NOMO-1 (cell line): ENCODE data around the gene FIZ1.
A peak's percentile ranks its signal among the peaks of the same experiment; 100 is the strongest.

ENCODE experiments used
- DNase-seq, 2 experiments: peaks; one replicate each; lab custom pipeline; 2025; ENCODE audit not compliant: unreplicated experiment in 2 of 2; lab: John Stamatoyannopoulos, UW

The FIZ1 gene

GRCh38 chr19:55613930-55614710 is 14.8 kb upstream of the FIZ1 start:
- no peak for DNase-seq

GRCh38 chr19:55613396-55613795 is 14.1 kb upstream of the FIZ1 start:
- DNase-seq, result no peak

DNA sequence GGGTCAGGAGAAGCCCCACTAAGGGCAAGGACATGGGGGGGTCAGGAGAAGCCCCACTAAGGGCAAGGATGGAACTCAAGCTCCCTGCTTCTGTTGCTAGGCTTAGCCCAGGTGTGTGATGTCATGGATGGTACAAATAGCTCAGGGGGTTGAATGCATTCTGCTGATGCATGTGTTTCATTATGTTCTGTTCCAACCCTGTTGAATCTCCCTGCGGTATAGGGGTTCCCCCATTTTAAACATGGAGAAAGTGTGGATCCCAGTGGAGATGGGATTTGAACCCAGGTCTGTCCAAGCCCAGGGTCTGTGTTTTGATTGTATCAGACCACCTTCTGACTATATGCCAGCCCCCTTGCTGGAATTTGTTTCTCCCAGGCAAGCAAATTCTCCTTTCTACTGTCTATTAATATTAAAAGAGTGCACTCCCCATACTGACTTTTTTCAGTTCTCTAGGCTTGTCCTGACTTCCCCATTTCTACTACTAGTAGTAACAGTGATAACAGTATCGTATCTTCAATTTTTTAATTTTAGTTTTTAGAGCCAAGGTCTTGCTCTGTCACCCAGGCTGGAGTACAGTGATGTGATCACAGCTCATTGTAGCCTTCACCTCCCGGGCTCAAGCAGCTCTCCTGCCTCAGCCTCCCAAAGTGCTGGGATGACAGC is 12.8 kb upstream of the FIZ1 start:
- DNase-seq, result peak in 1 of 2 experiments; percentile 36

- DNase-seq, result no peak
Observed at GRCh38 chr19:55611300-55611982, 12.1 kb upstream of the FIZ1 start.

- no peak for DNase-seq
Observed at GRCh38 chr19:55609326-55609725, 10.0 kb upstream of the FIZ1 start.

DNA sequence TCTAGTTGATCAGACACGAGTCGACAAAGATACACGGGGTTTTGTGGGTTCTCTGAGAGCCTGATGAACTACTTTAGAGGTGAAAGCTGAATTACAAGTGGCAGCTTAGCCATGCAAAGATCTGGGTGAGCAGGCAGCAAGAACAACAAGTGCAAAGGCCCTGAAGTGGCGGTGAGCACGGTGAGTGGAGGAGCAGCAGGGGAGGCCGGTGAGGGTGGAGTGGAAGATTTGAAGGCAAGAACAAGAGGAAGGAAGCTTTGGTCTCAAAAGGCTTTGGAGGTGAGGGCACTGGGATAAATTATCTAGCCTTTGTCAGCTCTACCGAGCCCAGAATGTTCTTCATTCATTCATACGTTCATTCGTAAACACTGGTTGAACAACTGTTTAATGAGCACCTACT is 7.5 kb upstream of the FIZ1 start:
- DNase-seq, result no peak

DNA sequence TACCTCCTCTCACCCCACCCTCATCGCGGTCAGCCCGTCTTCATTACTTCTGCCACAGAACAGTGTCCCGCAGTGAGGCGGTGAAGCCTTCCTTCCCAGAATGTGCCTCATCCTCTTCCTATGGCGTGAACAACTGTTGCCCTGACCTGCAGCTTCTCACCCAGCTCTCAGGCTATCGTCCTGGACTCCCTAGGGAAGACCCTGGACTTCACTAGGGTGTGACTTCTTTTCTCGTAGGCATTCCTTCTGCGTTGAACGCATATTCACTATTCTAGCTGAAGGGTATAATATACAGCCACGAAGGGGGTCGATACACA is 7.1 kb upstream of the FIZ1 start:
- DNase-seq, result no peak

DNA sequence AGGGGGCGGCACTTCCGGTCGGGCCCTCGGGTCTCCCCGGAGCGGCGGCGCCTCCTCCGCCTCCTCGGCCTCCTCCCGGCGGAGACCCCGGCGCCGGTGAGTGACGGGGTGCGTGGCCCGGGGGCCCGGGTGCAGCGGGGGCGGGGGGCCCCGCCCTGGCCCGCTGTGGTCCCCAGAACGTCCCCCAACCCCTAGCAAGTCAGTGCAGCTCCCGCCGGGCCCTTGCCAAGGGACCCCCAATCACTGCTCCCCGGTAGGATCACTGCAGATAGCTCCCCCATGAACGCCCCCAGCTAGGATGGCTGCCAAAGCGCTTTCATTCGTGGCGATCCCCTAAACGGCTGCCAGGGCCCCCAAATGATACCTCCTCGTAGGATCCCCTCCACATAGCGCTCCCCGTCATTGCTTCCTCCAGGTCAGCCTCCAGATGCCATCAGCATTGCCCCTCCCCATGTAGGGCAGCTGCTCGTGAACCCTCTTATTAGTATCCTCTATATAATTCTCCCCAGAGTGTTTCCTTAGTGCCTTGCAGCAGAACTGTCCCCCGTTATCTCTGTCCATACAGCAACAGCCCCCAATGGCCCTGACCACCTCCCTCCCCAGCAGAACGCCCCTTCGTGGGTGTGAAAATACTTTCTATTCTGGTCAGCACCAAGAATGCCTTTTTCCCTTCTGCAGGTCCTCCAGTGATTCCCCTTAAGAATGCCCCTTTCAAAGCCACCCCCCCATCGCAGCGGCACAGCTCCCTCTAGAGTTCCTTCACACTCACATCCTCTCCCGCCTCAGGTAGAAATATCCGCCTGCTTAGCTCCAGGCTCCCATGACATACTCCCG is 6.5 kb upstream of the FIZ1 start, which contains the start of gene ZNF865:
TSS of gene ZNF865 (plus strand) at position 11 of the 834 bp plus-strand sequence. CDS start 7,972 bp downstream, outside the sequence.
- peak; percentile 67 to 75 for DNase-seq

- peak; percentile 88 to 89 for DNase-seq
Observed at GRCh38 chr19:55605207-55605636, 5.9 kb upstream of the FIZ1 start.

- DNase-seq, result no peak
Observed at GRCh38 chr19:55603581-55604292, 4.4 kb upstream of the FIZ1 start.

- no peak for DNase-seq
Observed at GRCh38 chr19:55603115-55603514, 3.8 kb upstream of the FIZ1 start.

DNA sequence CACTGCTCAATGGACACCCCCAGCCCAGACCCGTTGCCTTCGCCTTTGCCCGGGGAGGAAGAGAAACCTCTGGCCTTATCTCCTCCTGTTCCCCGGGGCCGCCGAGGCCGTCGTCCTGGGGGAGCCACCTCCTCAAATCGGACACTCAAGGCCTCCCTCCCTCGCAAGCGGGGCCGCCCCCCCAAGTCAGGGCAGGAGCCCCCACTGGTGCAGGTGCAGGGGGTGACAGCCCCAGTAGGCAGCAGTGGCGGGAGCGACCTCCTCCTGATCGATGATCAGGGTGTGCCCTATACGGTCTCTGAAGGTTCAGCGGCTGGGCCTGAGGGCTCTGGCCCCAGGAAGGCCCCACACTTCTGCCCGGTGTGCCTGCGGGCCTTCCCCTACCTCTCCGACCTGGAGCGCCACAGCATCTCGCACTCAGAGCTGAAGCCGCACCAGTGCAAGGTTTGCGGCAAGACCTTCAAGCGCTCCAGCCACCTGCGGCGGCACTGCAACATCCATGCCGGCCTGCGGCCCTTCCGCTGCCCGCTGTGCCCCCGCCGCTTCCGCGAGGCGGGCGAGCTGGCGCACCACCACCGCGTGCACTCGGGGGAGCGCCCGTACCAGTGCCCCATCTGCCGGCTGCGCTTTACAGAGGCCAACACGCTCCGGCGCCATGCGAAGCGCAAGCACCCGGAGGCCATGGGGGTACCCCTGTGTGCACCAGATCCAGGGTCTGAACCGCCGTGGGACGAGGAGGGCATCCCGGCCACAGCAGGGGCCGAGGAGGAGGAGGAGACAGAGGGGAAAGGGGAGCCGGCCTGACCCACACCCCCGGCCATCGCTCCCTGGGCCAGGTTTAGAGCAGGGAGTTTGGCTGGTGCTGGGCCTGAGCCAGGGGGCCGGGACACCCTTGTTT is 3.0 kb upstream of the FIZ1 start:
- no peak for DNase-seq

GRCh38 chr19:55601084-55601483 is 1.8 kb upstream of the FIZ1 start:
- DNase-seq, result no peak

DNA sequence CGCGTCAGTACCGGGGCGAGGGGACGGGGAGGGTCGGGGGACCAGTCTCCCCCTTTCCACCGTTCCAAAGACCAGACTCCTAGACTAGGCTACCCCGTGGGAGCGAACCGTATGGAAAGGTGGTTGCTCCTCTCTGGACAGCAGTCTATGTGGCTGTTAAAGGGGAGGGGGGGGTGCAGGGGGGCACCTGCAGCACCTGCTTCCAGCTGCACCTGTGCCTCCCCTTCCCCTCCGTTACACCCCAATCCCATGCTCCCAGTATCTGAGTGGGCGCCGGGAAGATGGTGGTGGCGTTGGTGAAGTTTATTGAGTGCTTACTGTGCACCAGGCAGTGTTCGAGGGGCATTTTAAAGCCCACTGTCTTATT is 1.3 kb upstream of the FIZ1 start:
- no peak for DNase-seq

DNA sequence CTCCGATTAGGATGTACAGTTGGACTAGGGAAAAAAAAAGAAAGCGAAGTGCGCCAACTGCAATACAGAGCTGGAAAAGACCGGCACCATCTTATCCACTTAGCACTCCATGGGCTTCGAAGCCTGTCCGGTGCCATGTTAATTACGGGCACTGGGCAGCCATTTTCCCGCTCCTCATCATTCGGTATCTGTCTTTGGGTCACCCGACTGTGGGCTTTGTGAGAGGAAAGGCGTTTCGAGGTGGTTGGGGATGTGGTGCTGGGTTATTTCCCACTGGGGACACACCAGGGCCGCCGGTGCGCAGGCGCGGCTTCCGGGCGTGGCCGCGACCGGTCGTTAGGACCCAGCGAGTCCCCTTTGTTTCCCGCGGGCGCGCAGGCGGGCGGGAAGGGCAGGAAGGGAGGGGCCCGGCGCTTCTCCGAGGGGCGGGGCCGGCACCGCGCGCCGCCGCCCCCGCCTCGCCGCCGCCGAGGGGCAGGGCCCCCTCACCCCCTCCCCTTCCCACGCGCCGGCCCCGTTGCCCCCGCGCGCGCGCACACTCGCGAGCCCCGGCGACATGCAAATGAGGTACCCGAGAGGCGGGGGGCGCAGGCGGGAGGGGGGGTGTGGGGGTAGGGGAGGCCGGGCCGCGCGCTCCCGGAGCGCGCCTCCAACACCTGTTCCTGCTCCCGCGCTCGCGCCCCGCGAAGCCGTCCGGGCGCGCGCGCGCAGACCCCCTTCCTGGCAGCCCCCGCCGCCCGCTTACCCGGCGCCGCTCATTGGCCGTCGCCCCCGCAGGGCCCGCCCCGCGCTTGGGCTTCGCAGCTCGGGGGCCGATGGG is 735 bp upstream of the FIZ1 start, which contains the start of gene ZNF524:
TSS of gene ZNF524 (plus strand) at position 447 of the 820 bp plus-strand sequence. CDS start 1,825 bp downstream, outside the sequence.
- peak; percentile 88 to 93 for DNase-seq

GRCh38 chr19:55598719-55599467 is 424 bp downstream of the FIZ1 start:
- DNase-seq, result peak; percentile 80 to 86

DNA sequence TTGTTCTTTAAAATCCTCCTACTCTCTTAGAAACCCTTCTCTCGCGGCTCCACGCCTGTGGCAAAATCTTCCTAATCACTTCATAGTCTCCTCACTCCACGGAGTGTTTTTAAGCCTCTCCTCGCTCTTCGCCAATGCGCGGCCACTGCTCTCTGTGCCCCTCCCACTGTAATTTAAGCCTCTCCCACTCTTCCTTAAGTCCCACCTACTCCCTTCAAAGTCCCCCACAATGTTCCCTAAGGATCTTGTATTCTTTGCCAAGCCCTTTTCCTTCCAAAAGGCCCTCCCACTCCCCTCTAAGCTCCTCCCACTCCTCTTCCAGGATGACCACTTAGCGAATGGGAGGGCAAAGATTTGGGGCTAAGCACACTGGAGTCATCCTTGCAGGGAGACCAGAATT is 1.3 kb downstream of the FIZ1 start:
- no peak for DNase-seq

DNA sequence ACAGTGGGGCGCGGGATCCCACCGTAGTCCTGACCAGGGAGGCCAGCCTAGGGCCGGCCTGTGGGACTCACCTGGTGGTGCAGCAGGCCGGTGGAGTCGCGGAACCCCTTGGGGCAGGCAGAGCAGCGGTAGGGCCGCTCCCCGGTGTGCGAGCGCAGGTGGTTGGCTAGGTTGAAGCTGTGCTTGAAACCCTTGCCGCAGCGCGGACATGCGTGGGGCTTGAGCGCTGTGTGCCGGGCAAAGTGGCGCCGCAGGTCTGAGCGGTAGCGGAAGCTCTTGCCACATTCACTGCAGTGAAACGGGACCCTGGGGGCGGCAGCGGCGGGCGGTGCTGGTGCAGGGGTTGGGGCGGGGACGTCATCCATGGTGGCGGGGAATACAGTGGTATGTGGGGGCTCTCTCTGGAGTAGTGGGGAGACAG is 1.8 kb downstream of the FIZ1 start:
- no peak for DNase-seq
